Umbilical cord (tissue), 1 donor: ENCODE measurements around the gene COL3A1. TPM values are rescaled to one million over a fixed set of nuclear protein-coding genes. Genes with fewer than 3 reads are reported as not detected.

Source experiments
- total RNA-seq: library from RNA; depleted of rRNA; stranded (reverse); fragments of >200 nt; gene quantifications from one replicate; pipeline ENCODE4 v1.2.3, GENCODE V29; 2014; ENCODE audit warnings: low replicate concordance; ENCODE audit not compliant: insufficient read depth

The COL3A1 gene
- total RNA-seq, 1 donor from 2014 or later: 35,960 TPM

Other genes starting within 250 kb of the COL3A1 start
- gene COL5A2, start 205.4 kb downstream of the COL3A1 start, total RNA-seq: 2,163 TPM